HG03378 (cell line): Measurements from ENCODE around the gene GEMIN7.
A peak's percentile ranks its signal among the peaks of the same experiment; 100 is the strongest.

ENCODE experiments used
- ATAC-seq: cut with Tn5 transposase; IDR thresholded peaks from one replicate; pipeline ENCODE4 v1.9.1; 2021; ENCODE audit warnings: mild to moderate bottlenecking, moderate library complexity; ENCODE audit not compliant: unreplicated experiment

Gene GEMIN7

GRCh38 chr19:45125360-45125759, 46.3 kb downstream of the GEMIN7 start:
- no peak for ATAC-seq

DNA sequence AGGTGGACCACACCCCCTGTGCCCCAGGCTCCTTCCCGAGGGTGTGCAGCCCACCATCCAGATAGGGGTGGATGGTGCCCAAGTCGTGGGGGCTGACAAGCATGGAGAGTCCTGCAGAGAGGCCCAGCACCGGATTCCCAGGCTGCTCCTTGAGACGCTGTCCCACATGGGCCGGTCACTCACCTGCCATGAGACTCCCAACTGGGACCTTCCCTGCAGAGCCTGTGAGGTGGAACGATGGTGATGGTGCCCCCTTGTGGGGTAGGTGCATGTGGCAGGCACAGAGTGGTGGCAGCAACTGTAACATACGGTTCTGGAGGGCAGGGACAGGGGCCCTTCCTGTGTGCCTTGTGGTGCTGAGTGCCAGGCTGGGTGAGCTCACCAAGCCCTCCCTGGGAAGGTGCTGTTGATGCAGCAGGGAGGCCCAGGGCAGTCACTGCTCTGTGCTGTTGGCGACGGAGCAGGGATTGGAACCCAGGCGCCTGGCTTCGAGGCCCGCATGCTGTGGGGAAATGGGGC, 47.0 kb downstream of the GEMIN7 start:
- no peak for ATAC-seq

DNA sequence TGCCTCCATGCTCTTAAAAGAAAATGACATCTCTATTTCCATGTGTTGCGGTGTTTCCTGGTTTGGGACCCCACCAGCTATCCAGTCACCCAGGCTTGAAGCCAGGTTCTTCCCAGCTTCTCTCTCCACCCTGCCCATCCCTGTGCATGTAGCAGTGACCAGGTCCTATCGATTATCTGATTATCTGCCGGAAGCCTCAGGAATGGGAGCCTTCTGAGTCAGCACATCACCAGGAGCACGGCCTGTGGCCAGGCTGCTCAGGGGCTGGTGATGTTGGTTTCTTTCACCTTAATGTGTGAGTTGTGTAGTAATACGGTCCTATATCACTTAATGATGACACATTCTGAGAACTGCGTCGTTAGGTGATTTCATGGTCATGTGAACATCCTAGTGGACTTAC, 47.6 kb downstream of the GEMIN7 start:
- no peak for ATAC-seq

GRCh38 chr19:45128146-45128545, 49.1 kb downstream of the GEMIN7 start:
- ATAC-seq, result no peak

- no peak for ATAC-seq
Measured at GRCh38 chr19:45128806-45129205, 49.7 kb downstream of the GEMIN7 start.

DNA sequence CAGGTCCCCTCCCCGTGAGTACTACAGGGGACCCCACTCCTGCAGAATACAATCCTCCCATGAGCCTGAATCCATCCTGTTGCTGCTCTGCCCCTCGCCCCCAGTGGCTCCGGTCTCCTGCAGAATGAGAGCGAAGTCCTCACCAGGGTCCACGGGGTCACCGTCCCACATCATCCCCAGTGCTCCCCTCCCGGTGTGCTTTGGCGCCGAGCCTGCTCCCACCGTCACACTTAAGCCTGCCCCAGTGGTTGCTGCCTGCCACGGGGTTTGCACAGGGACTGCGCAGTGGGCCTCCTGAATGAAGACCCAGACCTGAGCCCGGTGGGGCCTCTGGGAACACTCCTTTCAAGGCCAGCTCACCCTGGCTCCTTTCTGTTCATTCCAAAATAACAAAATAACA, 51.2 kb downstream of the GEMIN7 start:
- no peak for ATAC-seq

DNA sequence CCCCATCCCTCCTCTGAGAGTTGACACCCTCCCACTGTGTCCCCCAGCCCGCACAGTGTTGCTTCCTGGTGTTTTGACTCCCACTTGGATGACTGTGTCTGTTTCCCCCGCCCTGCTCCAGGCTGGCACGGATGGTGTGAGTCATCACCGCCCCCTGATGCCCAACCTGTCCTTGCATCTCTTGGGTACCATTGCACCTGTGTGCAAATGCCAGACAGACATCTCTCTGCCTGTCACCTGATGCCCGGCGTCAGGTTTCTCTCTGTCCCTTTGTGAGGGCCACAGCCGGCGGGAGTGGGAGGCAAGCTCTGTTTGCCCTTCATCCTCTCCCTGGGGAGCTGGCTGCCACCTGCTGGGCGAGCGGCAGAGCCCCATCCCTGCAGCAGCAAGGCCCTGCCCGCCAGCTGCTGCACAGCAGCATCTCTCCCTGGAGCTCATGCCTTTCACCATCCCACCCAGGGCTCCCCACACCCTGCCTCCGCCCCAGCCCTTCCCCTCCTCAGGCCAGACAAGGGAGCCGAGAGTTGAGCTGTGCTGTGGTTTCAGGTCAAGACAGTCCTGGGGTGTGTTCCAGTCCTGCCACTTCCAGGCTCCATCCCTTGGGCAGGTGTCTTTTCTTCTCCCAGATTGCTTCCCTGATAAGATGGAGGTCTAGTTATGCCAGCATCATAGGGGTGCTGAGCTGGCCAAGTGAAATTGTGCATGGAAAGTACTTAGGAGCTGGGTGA, 52.0 kb downstream of the GEMIN7 start:
- ATAC-seq, result no peak

GRCh38 chr19:45133661-45134060, 54.6 kb downstream of the GEMIN7 start:
- ATAC-seq, result no peak

DNA sequence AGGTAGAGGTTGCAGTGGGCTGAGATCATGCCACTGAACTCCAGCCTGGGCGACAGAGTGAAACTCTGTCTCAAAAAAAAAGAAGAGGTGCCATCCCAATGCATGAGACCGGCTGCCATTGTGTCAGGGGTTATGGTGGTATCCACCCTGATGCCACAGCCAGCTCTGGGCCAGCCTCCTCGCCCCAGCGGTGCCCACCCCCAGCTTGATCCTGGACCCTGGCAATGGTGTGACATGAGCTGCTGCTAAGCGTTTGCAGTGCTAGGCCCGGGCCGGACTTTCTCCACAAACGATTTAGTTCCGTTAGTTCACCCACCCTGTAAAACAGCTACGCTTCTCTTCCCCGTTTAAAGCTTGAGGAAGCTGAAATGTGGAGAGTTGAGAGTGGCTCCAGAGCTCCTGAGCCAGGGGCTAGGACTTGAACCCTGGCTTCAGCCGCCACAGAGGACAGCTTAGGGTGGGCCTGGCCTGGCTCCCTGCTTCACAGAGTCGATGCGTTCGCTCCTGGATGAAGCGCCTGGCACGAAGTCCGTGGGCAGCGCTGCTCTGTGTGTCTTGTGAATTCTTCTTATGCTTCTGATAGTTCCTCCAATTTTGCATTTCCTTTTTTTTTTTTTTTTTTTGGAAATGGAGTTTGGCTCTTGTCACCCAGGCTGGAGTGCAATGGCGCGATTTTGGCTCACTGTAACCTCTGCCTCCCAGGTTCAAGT, 56.3 kb downstream of the GEMIN7 start:
- ATAC-seq, result no peak

DNA sequence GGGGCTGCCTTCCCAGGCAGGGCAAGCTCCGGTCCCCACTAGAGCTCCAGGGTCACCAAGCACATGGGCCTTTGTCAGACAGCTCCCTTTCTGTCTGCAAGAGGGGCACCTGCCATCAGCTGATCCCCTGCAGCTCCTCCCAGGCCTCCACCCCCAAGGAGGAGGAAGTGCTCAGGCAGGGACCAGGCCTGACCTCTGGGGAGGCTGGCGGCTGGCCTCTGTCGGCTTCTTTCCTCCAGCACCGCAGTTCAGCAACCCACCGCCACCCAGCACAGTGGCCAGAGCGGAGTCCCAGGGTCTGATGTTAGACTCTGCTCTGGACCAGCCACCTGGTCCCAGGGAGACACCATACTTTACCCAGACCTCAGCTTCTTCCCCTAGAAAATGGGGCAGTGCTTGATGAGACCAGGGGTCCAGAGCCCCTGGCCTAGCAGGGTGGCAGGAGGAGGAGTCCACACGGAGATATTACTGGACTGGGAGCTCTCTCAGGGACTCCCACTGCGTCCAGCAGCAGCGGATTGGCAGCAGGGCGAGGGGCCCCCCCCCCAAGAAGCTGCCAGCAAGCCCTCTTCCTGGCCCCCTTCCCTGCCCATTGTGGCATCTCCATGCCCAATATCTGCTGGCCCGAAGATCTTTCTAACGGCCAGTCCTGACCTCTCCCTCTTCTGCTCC, 57.6 kb downstream of the GEMIN7 start:
- ATAC-seq, result no peak

DNA sequence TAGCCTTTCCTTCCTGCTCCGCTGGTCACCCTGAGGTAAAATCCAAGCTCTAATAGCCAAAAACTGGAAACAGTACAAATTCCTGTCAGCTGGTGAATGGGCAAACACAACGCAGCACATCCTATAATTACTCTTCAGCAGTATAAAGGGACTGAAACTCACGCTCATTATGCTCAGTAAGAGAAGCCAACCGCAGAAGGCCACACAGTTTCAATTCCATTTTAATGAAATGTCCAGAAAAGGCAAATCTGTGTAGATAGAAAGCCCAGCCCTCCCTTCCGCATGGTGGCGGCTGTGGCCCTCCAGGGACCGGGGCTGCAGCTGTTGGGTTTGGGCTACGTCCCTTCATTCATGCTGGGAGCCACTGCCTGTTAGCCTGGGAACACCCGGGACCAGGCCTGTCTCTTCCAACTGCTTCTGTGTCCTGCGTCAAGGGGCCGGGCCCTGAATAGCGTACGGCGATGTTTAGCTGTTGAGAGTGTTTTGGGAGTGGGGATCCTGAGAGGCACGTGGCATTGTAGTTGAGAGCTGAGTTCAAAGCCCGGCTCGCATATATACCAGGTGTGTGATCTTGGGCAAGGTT, 58.2 kb downstream of the GEMIN7 start:
- peak; percentile 71 for ATAC-seq

DNA sequence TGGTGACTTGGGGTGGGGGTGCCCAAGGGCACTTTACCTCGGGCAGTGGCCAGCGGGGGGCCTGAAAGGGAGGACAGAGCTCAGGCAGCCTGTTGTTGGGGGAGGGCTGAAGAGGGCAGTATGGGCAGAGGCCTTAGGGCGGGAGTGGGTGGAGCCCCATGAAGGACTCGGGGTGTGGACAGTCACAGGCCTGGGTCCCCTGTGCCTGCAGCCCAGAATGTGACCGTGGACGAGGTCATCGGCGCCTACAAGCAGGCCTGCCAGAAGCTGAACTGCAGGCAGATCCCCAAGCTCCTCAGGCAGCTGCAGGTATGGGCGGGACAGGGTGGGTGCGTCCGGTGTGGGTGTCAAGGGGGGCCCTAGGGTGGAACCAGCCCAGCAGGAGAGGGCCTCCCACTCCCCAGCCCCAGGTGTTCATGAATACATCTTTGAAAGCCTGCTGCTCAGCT, 59.3 kb downstream of the GEMIN7 start:
- no peak for ATAC-seq

DNA sequence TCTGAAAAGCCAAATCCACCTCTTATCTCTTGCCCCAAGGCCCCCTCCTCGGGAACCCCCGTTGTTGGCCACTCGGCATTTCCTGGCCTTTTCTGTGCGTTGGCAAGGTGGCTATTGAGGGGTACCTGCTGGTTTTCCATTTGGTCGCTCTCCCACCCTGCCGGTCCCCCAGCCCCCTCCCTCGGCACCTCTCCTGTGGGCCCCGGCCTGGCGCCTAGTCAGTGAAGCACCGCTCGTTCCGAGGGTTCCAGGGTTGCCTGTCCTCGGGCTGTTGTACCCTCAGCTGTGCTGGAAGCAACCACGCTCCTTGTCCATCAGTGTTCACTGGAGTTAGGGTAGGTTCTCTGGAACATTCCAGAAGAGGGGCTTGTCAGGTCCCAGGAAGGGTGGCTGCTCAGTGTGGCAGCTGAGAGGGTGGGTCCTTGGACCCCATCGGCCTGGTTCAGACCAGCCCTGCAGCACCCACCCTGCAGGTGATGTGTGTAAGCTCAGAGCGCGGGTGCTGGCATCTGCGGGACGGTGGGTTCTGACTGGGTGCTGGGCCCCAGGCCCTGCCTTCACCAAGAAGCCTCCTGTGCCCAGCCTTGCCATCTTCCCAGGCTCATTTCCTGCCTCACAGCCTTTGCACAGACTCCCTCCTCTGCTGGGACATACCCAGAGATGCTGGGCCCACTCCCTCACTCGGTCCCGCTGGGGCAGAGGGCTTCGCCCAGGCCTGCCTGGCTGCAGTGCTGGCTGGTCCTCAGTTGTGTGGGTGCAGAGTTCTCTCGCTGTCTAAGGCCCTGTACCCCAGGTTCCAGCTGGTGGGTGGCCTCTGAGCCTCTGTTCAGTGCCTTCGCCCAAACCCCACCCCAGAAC, 60.5 kb downstream of the GEMIN7 start:
- ATAC-seq, result no peak

- ATAC-seq, result no peak
Measured at GRCh38 chr19:45140144-45140503, 61.1 kb downstream of the GEMIN7 start.

GRCh38 chr19:45140533-45140932, 61.5 kb downstream of the GEMIN7 start:
- ATAC-seq, result no peak
